Lower leg skin (tissue), 4 donors: ENCODE measurements around the gene CNTNAP4. TPM values are rescaled to one million over a fixed set of nuclear protein-coding genes. Genes with fewer than 3 reads are reported as not detected.

Experiments used
- DNase-seq, 2 donors: peaks; one replicate each; pipeline ENCODE4 v3.0.0-alpha.2; 2019; ENCODE audit warnings: low spot score in 2 of 2
- H3K4me3 ChIP-seq: fragments of 200-600 bp; sonication (generic); 2 replicates; pipeline ENCODE4 v1.5.1; 2017; ENCODE audit warnings: mild to moderate bottlenecking, low read depth; ENCODE audit not compliant: poor library complexity, severe bottlenecking
- CTCF ChIP-seq, 3 donors: fragments of 450-650 bp; IDR thresholded peaks; one replicate each; pipeline ENCODE4 v1.5.1; 2016; ENCODE audit warnings: antibody characterized with exemption in 3 of 3, mild to moderate bottlenecking in 3 of 3, moderate library complexity in 2 of 3
- POLR2A ChIP-seq, 2 donors: fragments of 450-650 bp; IDR thresholded peaks; one replicate each; pipeline ENCODE4 v1.6.1; 2016 to 2017; ENCODE audit warnings: antibody characterized with exemption in 2 of 2, mild to moderate bottlenecking in 1 of 2, moderate library complexity in 1 of 2
- WGBS, 2 donors: methylation state at CpG; one replicate each; pipeline ENCODE4 v1.1.5; 2018; 5-methylcytosine and 5-hydroxymethylcytosine counted together
- intact Hi-C: fragments of 100-400 bp; cut with DNase I; formaldehyde crosslinking; loops from one replicate; pipeline ENCODE4 v1.15.0; 2023; ENCODE audit warnings: low total_unique reads
- total RNA-seq, 4 donors: library from RNA; depleted of rRNA; stranded (reverse); fragments of >200 nt; gene quantifications; one replicate each; pipeline ENCODE4 v1.1.0, GENCODE V29; 2016

The CNTNAP4 gene
- total RNA-seq, 4 donors from 2014 or later = not detected

GRCh38 chr16:76237471-76237870, 39.7 kb upstream of the CNTNAP4 start:
- DNase-seq = no peak
- TF ChIP-seq POLR2A (IDR thresholded peaks at IDR 0.05) = no peak
- no peak for TF ChIP-seq CTCF (IDR thresholded peaks at IDR 0.05)
- intact Hi-C loops = no loop called here
- WGBS, 2 donors = 52 to 77% methylated on average over 2 of the region's 2 CpGs
- no peak overlapping the region for H3K4me3 ChIP-seq

- 85 to 86% methylated on average over 2 of the region's 2 CpGs for WGBS, 2 donors
- intact Hi-C loops = no loop called here
- TF ChIP-seq CTCF (IDR thresholded peaks at IDR 0.05) (no peak), POLR2A (IDR thresholded peaks at IDR 0.05) (no peak)
- DNase-seq = no peak
- no peak overlapping the region for H3K4me3 ChIP-seq
These were observed 35.4 kb upstream of the CNTNAP4 start for GRCh38 chr16:76241755-76242154.

GRCh38 chr16:76243620-76244019, 33.6 kb upstream of the CNTNAP4 start:
- WGBS, 2 donors = 89 to 94% methylated on average over 1 of the region's 1 CpG
- TF ChIP-seq CTCF (IDR thresholded peaks at IDR 0.05) = no peak
- no peak for TF ChIP-seq POLR2A (IDR thresholded peaks at IDR 0.05)
- intact Hi-C loops = no loop called here
- DNase-seq = no peak
- no peak overlapping the region for H3K4me3 ChIP-seq

- intact Hi-C loops = no loop called here
- TF ChIP-seq CTCF (IDR thresholded peaks at IDR 0.05) (no peak), POLR2A (IDR thresholded peaks at IDR 0.05) (no peak)
- DNase-seq = no peak
- 77 to 85% methylated on average over 3 of the region's 3 CpGs for WGBS, 2 donors
- H3K4me3 ChIP-seq = no peak overlapping the region
These were observed 30.6 kb upstream of the CNTNAP4 start for GRCh38 chr16:76246587-76246986.

GRCh38 chr16:76265434-76266045, 11.7 kb upstream of the CNTNAP4 start:
- WGBS, 2 donors = 21 to 44% methylated on average over 2 of the region's 2 CpGs
- intact Hi-C loops = no loop called here
- no peak for DNase-seq

More at GRCh38 chr16:76265434-76266045, 11.7 kb upstream of the CNTNAP4 start:
- no peak for TF ChIP-seq POLR2A (IDR thresholded peaks at IDR 0.05)
- TF ChIP-seq CTCF (IDR thresholded peaks at IDR 0.05) = no peak
- H3K4me3 ChIP-seq = no peak overlapping the region
